Parathyroid adenoma (tissue), 2 donors: ENCODE data around the gene STK35.

Experiments
- H2AFZ ChIP-seq: fragments of 300-600 bp; sonication (generic); one replicate; pipeline ENCODE4 v1.7.0; 2017; ENCODE audit warnings: antibody characterized with exemption, mild to moderate bottlenecking
- H3K27ac ChIP-seq: fragments of 300-600 bp; sonication (generic); one replicate; pipeline ENCODE4 v1.7.0; 2017
- H3K27me3 ChIP-seq: fragments of 300-600 bp; sonication (generic); one replicate; pipeline ENCODE4 v1.7.0; 2017; ENCODE audit warnings: low read length; ENCODE audit not compliant: control insufficient read depth, insufficient read depth
- H3K36me3 ChIP-seq: fragments of 300-600 bp; sonication (generic); one replicate; pipeline ENCODE4 v1.7.0; 2017; ENCODE audit warnings: low read length; ENCODE audit not compliant: control insufficient read depth, insufficient read depth
- H3K4me1 ChIP-seq: fragments of 300-600 bp; sonication (generic); one replicate; pipeline ENCODE4 v1.7.0; 2017; ENCODE audit warnings: control low read depth
- H3K4me2 ChIP-seq: fragments of 300-600 bp; sonication (generic); one replicate; pipeline ENCODE4 v1.7.0; 2017; ENCODE audit warnings: low read length
- H3K4me3 ChIP-seq: fragments of 300-600 bp; sonication (generic); one replicate; pipeline ENCODE4 v1.7.0; 2017; ENCODE audit warnings: low read depth, low read length
- H3K79me2 ChIP-seq: fragments of 300-600 bp; sonication (generic); one replicate; pipeline ENCODE4 v1.7.0; 2017; ENCODE audit warnings: control low read depth
- H3K9ac ChIP-seq: fragments of 300-600 bp; sonication (generic); one replicate; pipeline ENCODE4 v1.7.0; 2017; ENCODE audit warnings: mild to moderate bottlenecking
- H3K9me3 ChIP-seq: fragments of 300-600 bp; sonication (generic); one replicate; pipeline ENCODE4 v1.7.0; 2017; ENCODE audit warnings: low read length; ENCODE audit not compliant: control insufficient read depth
- CTCF ChIP-seq: fragments of 300-600 bp; sonication (generic); IDR thresholded peaks from one replicate; pipeline ENCODE4 v1.7.0; 2017; ENCODE audit warnings: antibody characterized with exemption, mild to moderate bottlenecking
- donor health status: primary hyperparathyroidism.

Gene STK35

GRCh38 chr20:2174067-2174466 lies 72.4 kb downstream of the STK35 start:
- no peak overlapping the region for H3K4me2 ChIP-seq
- H3K4me3 ChIP-seq: no peak overlapping the region
- no peak overlapping the region for H3K9ac ChIP-seq
- H2AFZ ChIP-seq: no peak overlapping the region
- no peak for TF ChIP-seq CTCF
- no peaks in the 10 kb centered on the region for H3K27me3 ChIP-seq
- no peak overlapping the region for H3K27ac ChIP-seq
- H3K36me3 ChIP-seq: no peaks in the 10 kb centered on the region
- H3K4me1 ChIP-seq: no peaks in the 10 kb centered on the region
- H3K79me2 ChIP-seq: no peaks in the 10 kb centered on the region
- no peaks in the 10 kb centered on the region for H3K9me3 ChIP-seq

GRCh38 chr20:2176946-2177345 lies 75.3 kb downstream of the STK35 start:
- Histone ChIP-seq H3K27me3 (no peaks in the 10 kb centered on the region), H3K79me2 (no peaks in the 10 kb centered on the region), H3K4me3 (no peak overlapping the region), H3K9ac (no peak overlapping the region), H3K4me2 (no peak overlapping the region), H3K27ac (no peak overlapping the region), H3K4me1 (no peaks in the 10 kb centered on the region), H3K9me3 (no peaks in the 10 kb centered on the region), H2AFZ (no peak overlapping the region), H3K36me3 (no peaks in the 10 kb centered on the region)
- TF ChIP-seq CTCF: no peak

- Histone ChIP-seq H3K27ac (no peak overlapping the region), H3K4me3 (no peak overlapping the region), H3K4me1 (no peaks in the 10 kb centered on the region), H3K9ac (no peak overlapping the region), H3K9me3 (no peaks in the 10 kb centered on the region), H2AFZ (no peak overlapping the region), H3K36me3 (no peaks in the 10 kb centered on the region), H3K4me2 (no peak overlapping the region), H3K79me2 (no peaks in the 10 kb centered on the region), H3K27me3 (no peaks in the 10 kb centered on the region)
- TF ChIP-seq CTCF: no peak
Measured at GRCh38 chr20:2178318-2179232, 76.9 kb downstream of the STK35 start.

GRCh38 chr20:2179233-2179580 lies 77.6 kb downstream of the STK35 start:
- no peak overlapping the region for H2AFZ ChIP-seq
- no peaks in the 10 kb centered on the region for H3K4me1 ChIP-seq
- H3K4me3 ChIP-seq: no peak overlapping the region
- H3K9ac ChIP-seq: no peak overlapping the region
- no peaks in the 10 kb centered on the region for H3K27me3 ChIP-seq
- no peaks in the 10 kb centered on the region for H3K36me3 ChIP-seq
- no peaks in the 10 kb centered on the region for H3K79me2 ChIP-seq
- H3K27ac ChIP-seq: no peak overlapping the region
- no peak for TF ChIP-seq CTCF
- H3K4me2 ChIP-seq: no peak overlapping the region
- H3K9me3 ChIP-seq: no peaks in the 10 kb centered on the region

GRCh38 chr20:2179949-2180348 lies 78.3 kb downstream of the STK35 start:
- H3K4me2 ChIP-seq: no peak overlapping the region
- no peaks in the 10 kb centered on the region for H3K27me3 ChIP-seq
- H3K27ac ChIP-seq: no peak overlapping the region
- no peaks in the 10 kb centered on the region for H3K79me2 ChIP-seq
- no peak for TF ChIP-seq CTCF
- H2AFZ ChIP-seq: no peak overlapping the region
- no peaks in the 10 kb centered on the region for H3K9me3 ChIP-seq
- H3K4me3 ChIP-seq: no peak overlapping the region
- no peak overlapping the region for H3K9ac ChIP-seq
- H3K4me1 ChIP-seq: no peaks in the 10 kb centered on the region
- H3K36me3 ChIP-seq: no peaks in the 10 kb centered on the region
